K562 (cell line): ENCODE measurements around the gene OTX2. TPM values are rescaled to one million over a fixed set of nuclear protein-coding genes. Genes with fewer than 3 reads are reported as not detected.

ENCODE experiments used
- ATAC-seq: fragments of 200-7000 bp; cut with Tn5 transposase; 3 replicates; pipeline ENCODE4 v1.9.1; 2020; ENCODE audit warnings: moderate library complexity
- BruUV-seq: library from RNA; stranded (reverse); fragments of 400-500 nt; replicated peaks from 2 replicates; lab custom pipeline; 2021; lab: Mats Ljungman, UMichigan
- CTCF ChIA-PET: fragments of 300-600 bp; formaldehyde crosslinking; extraction: SDS; loops from one replicate; lab custom pipeline; 2021; ENCODE audit warnings: low intra/inter-chr PET ratio; lab: Yijun Ruan, JAX
- POLR2A ChIA-PET: fragments of 300-600, 350-650 bp; sonication (Branson Sonifier 250); formaldehyde crosslinking; extraction: SDS; loops from one replicate; lab custom pipeline; 2021; ENCODE audit warnings: antibody characterized with exemption, inconsistent platforms; lab: Yijun Ruan, JAX
- DNase-seq, 4 experiments: peaks; one replicate each; pipeline versions ENCODE4 v3.0.0 to v3.0.0-alpha.2; 2011 to 2018; ENCODE audit warnings: low spot score in 3 of 4, mixed read lengths in 3 of 4; ENCODE audit errors: extremely low read depth in 1 of 4
- FAIRE-seq: peaks from 2 replicates; lab custom pipeline; 2011; peaks lifted over from hg19 to GRCh38; lab: Jason Lieb, UNC
- H2AFZ ChIP-seq: 2 replicates; pipeline ENCODE4 v1.6.0; 2011; ENCODE audit warnings: low read depth, low read length, control low read depth, inconsistent platforms
- H3K27ac ChIP-seq: fragments of 200-600 bp; 3 replicates; pipeline ENCODE4 v1.8.0; 2011; ENCODE audit warnings: low read depth, mild to moderate bottlenecking, control low read depth, inconsistent platforms, low read length, moderate library complexity, mixed read lengths; ENCODE audit errors: extremely low read depth
- H3K27me3 ChIP-seq, 2 experiments: fragments of 300-600 bp in 1 of 2; 2 replicates in 1 of 2; 3 replicates in 1 of 2; pipeline versions ENCODE4 v1.6.0 to v1.8.0; 2011; ENCODE audit warnings: inconsistent platforms in 2 of 2, low read length in 2 of 2, mild to moderate bottlenecking in 1 of 2, mixed read lengths in 1 of 2, moderate library complexity in 1 of 2; ENCODE audit not compliant: control insufficient read depth in 2 of 2, insufficient read depth in 2 of 2
- H3K36me3 ChIP-seq: fragments of 300-600 bp; 3 replicates; pipeline ENCODE4 v1.8.0; 2011; ENCODE audit warnings: mild to moderate bottlenecking, low read length, inconsistent platforms; ENCODE audit not compliant: control insufficient read depth, insufficient read depth
- H3K4me1 ChIP-seq, 2 experiments: fragments of 200-600 bp in 1 of 2; replicated peaks in 1 of 2; 2 replicates in 1 of 2; 3 replicates in 1 of 2; pipeline versions ENCODE4 v1.5.1 to v1.8.0; 2011; ENCODE audit warnings: inconsistent platforms in 2 of 2, low read length in 2 of 2, mild to moderate bottlenecking in 1 of 2, mixed read lengths in 1 of 2, moderate library complexity in 1 of 2; ENCODE audit not compliant: control insufficient read depth in 2 of 2, insufficient read depth in 2 of 2
- H3K4me2 ChIP-seq: 2 replicates; pipeline ENCODE4 v1.6.1; 2011; ENCODE audit warnings: low read length, control low read depth, inconsistent platforms, mixed read lengths; ENCODE audit not compliant: insufficient read depth
- H3K4me3 ChIP-seq: fragments of 200-600 bp; sonication (generic), shearing (Covaris generic); 2 replicates; pipeline ENCODE4 v1.5.1; 2016; ENCODE audit warnings: control low read depth, inconsistent platforms
- H3K79me2 ChIP-seq: fragments of 200-600 bp; 3 replicates; pipeline ENCODE4 v1.8.0; 2011; ENCODE audit warnings: low read length, inconsistent platforms; ENCODE audit not compliant: control insufficient read depth, insufficient read depth
- H3K9ac ChIP-seq, 2 experiments: 2 replicates each; pipeline versions ENCODE4 v1.6.0 to v1.6.1; 2011; ENCODE audit warnings: low read depth in 2 of 2, low read length in 2 of 2, control low read depth in 1 of 2, inconsistent platforms in 1 of 2, mild to moderate bottlenecking in 1 of 2, mixed read lengths in 1 of 2; ENCODE audit not compliant: insufficient read depth in 1 of 2
- H3K9me1 ChIP-seq: one replicate; pipeline ENCODE4 v1.6.0; 2011; ENCODE audit warnings: inconsistent platforms, mild to moderate bottlenecking, low read length, moderate library complexity; ENCODE audit not compliant: control insufficient read depth, insufficient read depth
- H3K9me3 ChIP-seq: replicated peaks from 2 replicates; pipeline ENCODE4 v1.5.1; 2011; ENCODE audit warnings: low read depth, low read length, inconsistent platforms; ENCODE audit not compliant: control insufficient read depth, insufficient read depth
- H4K20me1 ChIP-seq: replicated peaks from 2 replicates; pipeline ENCODE4 v1.6.1; 2011; ENCODE audit warnings: low read length, inconsistent platforms, mixed read lengths; ENCODE audit not compliant: control insufficient read depth, insufficient read depth
- CREB5 ChIP-seq: fragments of 250-450 bp; sonication (Bioruptor Pico); IDR thresholded peaks from 2 replicates; pipeline ENCODE4 v1.5.0; 2020; ENCODE audit warnings: mild to moderate bottlenecking
- ETV6 ChIP-seq, 3 experiments: fragments of 150-350 bp in 1 of 3; sonication (generic) in 1 of 3; formaldehyde crosslinking in 1 of 3; IDR thresholded peaks; 2 replicates each; pipeline versions ENCODE4 v1.6.1 to v1.8.0; 2014 to 2022; ENCODE audit warnings: borderline replicate concordance in 2 of 3, low read depth in 2 of 3, antibody characterized with exemption in 1 of 3, low read length in 1 of 3, mild to moderate bottlenecking in 1 of 3, missing genetic modification reagents in 1 of 3
- KDM5B ChIP-seq: fragments of 200-600 bp; sonication (generic); IDR thresholded peaks from 2 replicates; pipeline ENCODE4 v1.6.1; 2012; ENCODE audit warnings: low read depth, mild to moderate bottlenecking, moderate library complexity, low read length, control low read depth, inconsistent platforms; ENCODE audit not compliant: insufficient replicate concordance
- MXD1 ChIP-seq: fragments of 250-450 bp; sonication (Bioruptor Pico); IDR thresholded peaks from 2 replicates; pipeline ENCODE4 v1.8.0; 2021; ENCODE audit warnings: borderline replicate concordance, mild to moderate bottlenecking, moderate library complexity; ENCODE audit not compliant: poor library complexity, severe bottlenecking
- PHB2 ChIP-seq: fragments of 450-650 bp; IDR thresholded peaks from 2 replicates; pipeline ENCODE4 v1.6.1; 2017; ENCODE audit warnings: low read depth
- RERE ChIP-seq: sonication (generic); formaldehyde crosslinking; IDR thresholded peaks from 2 replicates; pipeline ENCODE4 v1.8.0; 2023; ENCODE audit warnings: missing genetic modification reagents, mild to moderate bottlenecking, borderline replicate concordance
- ZHX1 ChIP-seq: fragments of 150-350 bp; conservative IDR thresholded peaks from 2 replicates; pipeline ENCODE4 v1.6.1; 2014; ENCODE audit warnings: low read length
- ZKSCAN1 ChIP-seq: fragments of 150-350 bp; IDR thresholded peaks from 2 replicates; pipeline ENCODE4 v1.6.1; 2016; ENCODE audit warnings: low read depth, low read length
- ZNF146 ChIP-seq: IDR thresholded peaks from one replicate; pipeline ENCODE4 v1.6.1; 2018; ENCODE audit warnings: missing compliant biosample characterization; ENCODE audit not compliant: unreplicated experiment
- ZNF76 ChIP-seq: fragments of 250-450 bp; sonication (Bioruptor Pico); IDR thresholded peaks from 2 replicates; pipeline ENCODE4 v1.4.0; 2020; ENCODE audit warnings: mild to moderate bottlenecking, moderate library complexity, borderline replicate concordance
- WGBS: fragments of 100-300 bp; shearing (Covaris generic); methylation state at CpG from one replicate; pipeline ENCODE4 v1.1.6; 2016; ENCODE audit warnings: low coverage, mixed read lengths; ENCODE audit not compliant: insufficient coverage; ENCODE audit errors: missing lambda C conversion rate; 5-methylcytosine and 5-hydroxymethylcytosine counted together
- in situ Hi-C: fragments of 300-500 bp; cut with MboI; formaldehyde crosslinking; loops from 4 replicates; pipeline ENCODE4 v1.15.0; 2018; ENCODE audit warnings: inconsistent platforms, mixed read lengths
- intact Hi-C: fragments of 100-400 bp; cut with micrococcal nuclease; formaldehyde crosslinking; loops from 2 replicates; pipeline ENCODE4 v1.14.2; 2022
- polyA plus RNA-seq, 8 experiments: library from polyadenylated mRNA; depleted of rRNA in 4 of 8; stranded (reverse) in 5 of 8; unstranded in 3 of 8; fragments of >200 nt; fragmentation: Nextera tagmentation in 2 of 8; fragmentation: Illumina TruSeq in 1 of 8; extraction: Ambion mirVana in 2 of 8; extraction: Trizol in 1 of 8; gene quantifications; 2 replicates each; pipeline versions ENCODE4 v1.2.1 to v1.2.3, GENCODE V29; 2011 to 2014; ENCODE audit warnings: inconsistent platforms in 1 of 8, missing spikeins in 1 of 8
- total RNA-seq, 7 experiments: library from RNA; depleted of rRNA in 6 of 7; stranded (reverse); fragments of >200 nt in 6 of 7; fragmentation: Illumina TruSeq in 2 of 7; extraction: Trizol in 2 of 7; gene quantifications; 2 replicates each; pipeline versions ENCODE4 v1.2.1 to v1.2.3, GENCODE V29; 2011 to 2021; ENCODE audit warnings: low replicate concordance in 1 of 7

Gene OTX2
- total and polyA plus RNA-seq, 9 of the 15 experiments (the other 6 are each of a cell fraction or from before 2014, with no cell fraction given) = not detected

- Histone ChIP-seq H3K4me1 (peaks cover 0 to 26% of the 10 kb centered on the region in 2 experiments; a peak in 2 of 5 replicates), H3K4me2 (no peak overlapping the region), H3K36me3 (no peaks in the 10 kb centered on the region), H3K9ac (no peak overlapping the region), H3K79me2 (no peaks in the 10 kb centered on the region), H3K27me3 (peaks cover 6 to 51% of the 10 kb centered on the region in 2 experiments; a peak in 4 of 5 replicates), H4K20me1 (no peaks in the 10 kb centered on the region), H2AFZ (no peak overlapping the region), H3K4me3 (no peak overlapping the region), H3K9me3 (no peaks in the 10 kb centered on the region), H3K27ac (no peak overlapping the region), H3K9me1 (no peaks in the 10 kb centered on the region)
- 27% methylated on average over 17 of the region's 23 CpGs for WGBS
- no peak for FAIRE-seq
- intact Hi-C loops = no loop called here
- CTCF ChIA-PET = no interaction called here
- no TSS peak for BruUV-seq
- ATAC-seq = no peak
- no peak for DNase-seq
- POLR2A ChIA-PET = no interaction called here
- in situ Hi-C loops = no loop called here
- TF ChIP-seq ZNF146 (CRISPR knock-in tag) (no peak), PHB2 (no peak), ZKSCAN1 (no peak), ETV6 (IDR thresholded peaks at IDR 0.05; ENCODE audit: borderline replicate concordance in 1 of 2, low read depth in 2 of 2, low read length in 1 of 2) (no peak), ETV6 (CRISPR knock-in tag; IDR thresholded peaks at IDR 0.05; ENCODE audit: borderline replicate concordance) (no peak), KDM5B (no peak), CREB5 (CRISPR knock-in tag) (no peak), RERE (CRISPR knock-in tag) (no peak), ZHX1 (no peak), ZNF76 (CRISPR knock-in tag) (no peak), MXD1 (CRISPR knock-in tag) (no peak)
These were observed 13.2 kb downstream of the OTX2 start for GRCh38 chr14:56797003-56797568.
